ENCODE results near the gene ZKSCAN3. TPM values are rescaled to one million over a fixed set of nuclear protein-coding genes. Genes with fewer than 3 reads are reported as not detected.

ZKSCAN3 gene
- polyA plus RNA-seq, 2 of the 4 experiments (the other 2 are of a cell fraction) = 1.6 to 2.7 TPM

- H3K27ac ChIP-seq = no peak overlapping the region
- ChIA-PET POLR2A (no interaction called here), CTCF (no interaction called here)
- ATAC-seq = no peak; a peak in 1 of 6 replicates
- WGBS (ENCODE audit: missing lambda C conversion rate) = 16% methylated on average over 2 of the region's 2 CpGs
- no peak overlapping the region for H3K4me2 ChIP-seq
- no peaks in the 10 kb centered on the region for H3K9me3 ChIP-seq
- FAIRE-seq = no peak
- H3K4me1 ChIP-seq = no peaks in the 10 kb centered on the region
- no peak overlapping the region for H3K4me3 ChIP-seq
- TF ChIP-seq BCL3 (IDR thresholded peaks at IDR 0.05) (no peak), SMC3 (IDR thresholded peaks at IDR 0.05) (no peak), EHF (CRISPR knock-in tag; IDR thresholded peaks at IDR 0.05) (no peak), POLR2A (IDR thresholded peaks at IDR 0.05; ENCODE audit: low read length) (no peak), HEYL (CRISPR knock-in tag; IDR thresholded peaks at IDR 0.05) (no peak), MAFK (IDR thresholded peaks at IDR 0.05; ENCODE audit: partially characterized antibody) (no peak), ZFP36 (IDR thresholded peaks at IDR 0.05; ENCODE audit: borderline replicate concordance, partially characterized antibody) (no peak), PHF8 (IDR thresholded peaks at IDR 0.05; ENCODE audit: borderline replicate concordance, low read depth) (no peak), KDM1A (IDR thresholded peaks at IDR 0.05; ENCODE audit: low read depth) (no peak), CHD2 (IDR thresholded peaks at IDR 0.05; ENCODE audit: low read length, partially characterized antibody) (no peak), USF2 (IDR thresholded peaks at IDR 0.05) (no peak), FOSL2 (IDR thresholded peaks at IDR 0.05) (no peak), FOSL2 (CRISPR knock-in tag; IDR thresholded peaks at IDR 0.05) (no peak), ZC3H11A (IDR thresholded peaks at IDR 0.05) (no peak), CTCF (IDR thresholded peaks at IDR 0.05) (no peak)
- no peak for DNase-seq (ENCODE audit: low read depth in 1 of 2, low spot score in 1 of 2)
These were observed 57.7 kb downstream of the ZKSCAN3 start for GRCh38 chr6:28407401-28407800.

- H3K4me3 ChIP-seq = no peak overlapping the region
- DNase-seq (ENCODE audit: low read depth in 1 of 2, low spot score in 1 of 2) = no peak
- no peak for ATAC-seq
- no peak overlapping the region for H3K27ac ChIP-seq
- no peaks in the 10 kb centered on the region for H3K9me3 ChIP-seq
- ChIA-PET POLR2A (no interaction called here), CTCF (interaction anchor here (0.8 kb wide), 1 partner anchor 53 kb away, joined by 3 read pairs; no protein-coding TSS in a partner anchor)
- TF ChIP-seq SMC3 (IDR thresholded peaks at IDR 0.05) = no peak
- TF ChIP-seq POLR2AphosphoS2 (conservative IDR thresholded peaks at IDR 0.05; ENCODE audit: low read length) = no peak
- TF ChIP-seq RCOR1 (IDR thresholded peaks at IDR 0.05; ENCODE audit: low read depth, low read length) = no peak
- no peak for TF ChIP-seq ZC3H11A (IDR thresholded peaks at IDR 0.05)
- TF ChIP-seq TP53 (CRISPR knock-in tag; IDR thresholded peaks at IDR 0.05) = no peak
- TF ChIP-seq MYC (IDR thresholded peaks at IDR 0.05; ENCODE audit: borderline replicate concordance, low read length) = no peak
- no peak for TF ChIP-seq RARB (CRISPR knock-in tag; IDR thresholded peaks at IDR 0.05)
- no peak for TF ChIP-seq NPAS2 (CRISPR knock-in tag; IDR thresholded peaks at IDR 0.05; ENCODE audit: borderline replicate concordance)
- no peak for TF ChIP-seq EHF (CRISPR knock-in tag; IDR thresholded peaks at IDR 0.05)
- FAIRE-seq = no peak
- 70% methylated on average over 5 of the region's 5 CpGs for WGBS (ENCODE audit: missing lambda C conversion rate)
- no peaks in the 10 kb centered on the region for H3K4me1 ChIP-seq
- no peak overlapping the region for H3K4me2 ChIP-seq
These were observed 58.5 kb downstream of the ZKSCAN3 start for GRCh38 chr6:28408076-28408802.

GRCh38 chr6:28410767-28411166 is 61.0 kb downstream of the ZKSCAN3 start:
- WGBS (ENCODE audit: missing lambda C conversion rate) = 98% methylated on average over 2 of the region's 2 CpGs
- POLR2A ChIA-PET = no interaction called here
- no peaks in the 10 kb centered on the region for H3K9me3 ChIP-seq
- DNase-seq (ENCODE audit: low read depth in 1 of 2, low spot score in 1 of 2) = no peak
- H3K4me3 ChIP-seq = no peak overlapping the region
- H3K27ac ChIP-seq = no peak overlapping the region
- no peaks in the 10 kb centered on the region for H3K4me1 ChIP-seq
- no peak for TF ChIP-seq EP300 (IDR thresholded peaks at IDR 0.05)
- no peak for TF ChIP-seq CEBPB (IDR thresholded peaks at IDR 0.05)
- no peak for TF ChIP-seq JUN (IDR thresholded peaks at IDR 0.05)
- no peak for ATAC-seq
- no peak for FAIRE-seq
- CTCF ChIA-PET = interaction anchor here (0.8 kb wide), 1 partner anchor 14 kb away, joined by 3 read pairs; no protein-coding TSS in a partner anchor
- no peak overlapping the region for H3K4me2 ChIP-seq

All from A549 (cell line).